ENCODE results near the gene NGF. TPM values are rescaled to one million over a fixed set of nuclear protein-coding genes. Genes with fewer than 3 reads are reported as not detected.

NGF gene
- total RNA-seq, 1 donor from 2014 or later: 0.78 TPM

- no peak for DNase-seq
Measured at GRCh38 chr1:115278211-115278610, 59.8 kb downstream of the NGF start.

- DNase-seq: no peak
Measured at GRCh38 chr1:115277276-115277675, 60.8 kb downstream of the NGF start.

GRCh38 chr1:115275216-115275615 is 62.8 kb downstream of the NGF start:
- no peak for DNase-seq

- DNase-seq: no peak
Measured at GRCh38 chr1:115274467-115274866, 63.6 kb downstream of the NGF start.

GRCh38 chr1:115266729-115267421 is 71.2 kb downstream of the NGF start:
- no peak for DNase-seq

GRCh38 chr1:115265099-115265498 is 73.0 kb downstream of the NGF start:
- no peak for DNase-seq

GRCh38 chr1:115262886-115263285 is 75.2 kb downstream of the NGF start:
- DNase-seq: no peak

GRCh38 chr1:115261496-115261895 is 76.6 kb downstream of the NGF start:
- DNase-seq: no peak

- DNase-seq: no peak
Measured at GRCh38 chr1:115258302-115258866, 79.7 kb downstream of the NGF start.

GRCh38 chr1:115257591-115257990 is 80.5 kb downstream of the NGF start:
- no peak for DNase-seq

- no peak for DNase-seq
Measured at GRCh38 chr1:115255154-115255553, 82.9 kb downstream of the NGF start.

GRCh38 chr1:115252585-115252984 is 85.5 kb downstream of the NGF start:
- no peak for DNase-seq

- DNase-seq: no peak
Measured at GRCh38 chr1:115251856-115252255, 86.2 kb downstream of the NGF start.

- DNase-seq: no peak
Measured at GRCh38 chr1:115251340-115251748, 86.7 kb downstream of the NGF start.

- DNase-seq: no peak
Measured at GRCh38 chr1:115246526-115246925, 91.5 kb downstream of the NGF start.

- DNase-seq: no peak
Measured at GRCh38 chr1:115245227-115245626, 92.8 kb downstream of the NGF start.

GRCh38 chr1:115242543-115242942 is 95.5 kb downstream of the NGF start:
- no peak for DNase-seq

GRCh38 chr1:115241309-115241708 is 96.7 kb downstream of the NGF start:
- no peak for DNase-seq

- DNase-seq: no peak
Measured at GRCh38 chr1:115240297-115240696, 97.8 kb downstream of the NGF start.

- no peak for DNase-seq
Measured at GRCh38 chr1:115239426-115239825, 98.6 kb downstream of the NGF start.

- no peak for DNase-seq
Measured at GRCh38 chr1:115239148-115239422, 99.0 kb downstream of the NGF start.

- no peak for DNase-seq
Measured at GRCh38 chr1:115238336-115239147, 99.5 kb downstream of the NGF start.

- DNase-seq: no peak
Measured at GRCh38 chr1:115237507-115237906, 100.5 kb downstream of the NGF start.

GRCh38 chr1:115237023-115237422 is 101.0 kb downstream of the NGF start:
- DNase-seq: no peak

All from occipital lobe (tissue), 2 donors.